Mesenchymal stem cell (in vitro differentiated cells and primary cell): ENCODE measurements around the gene SKAP1.

ENCODE experiments used
- DNase-seq: peaks from one replicate; pipeline ENCODE4 v3.0.0-alpha.2; 2013
- H2AFZ ChIP-seq: one replicate; pipeline ENCODE4 v1.6.1; 2013; ENCODE audit warnings: low read depth, mild to moderate bottlenecking, control low read depth, inconsistent platforms, low read length, moderate library complexity
- H2AK5ac ChIP-seq: 2 replicates; pipeline ENCODE4 v1.6.1; 2013; ENCODE audit warnings: low read length, moderate library complexity, mild to moderate bottlenecking, inconsistent platforms; ENCODE audit not compliant: severe bottlenecking
- H2BK120ac ChIP-seq: one replicate; pipeline ENCODE4 v1.6.1; 2013; ENCODE audit warnings: low read depth, mild to moderate bottlenecking, inconsistent platforms, low read length, moderate library complexity
- H2BK12ac ChIP-seq, 2 experiments: one replicate each; pipeline ENCODE4 v1.6.1; 2013; ENCODE audit warnings: inconsistent platforms in 2 of 2, low read length in 2 of 2, mild to moderate bottlenecking in 2 of 2, moderate library complexity in 2 of 2, control low read depth in 1 of 2
- H2BK15ac ChIP-seq: one replicate; pipeline ENCODE4 v1.6.1; 2013; ENCODE audit warnings: mild to moderate bottlenecking, low read depth, inconsistent platforms; ENCODE audit not compliant: poor library complexity, severe bottlenecking
- H2BK5ac ChIP-seq: 2 replicates; pipeline ENCODE4 v1.6.1; 2013; ENCODE audit warnings: low read depth, mild to moderate bottlenecking, low read length, control low read depth, inconsistent platforms; ENCODE audit not compliant: poor library complexity, severe bottlenecking
- H3K14ac ChIP-seq, 2 experiments: one replicate each; pipeline ENCODE4 v1.6.1; 2013; ENCODE audit warnings: inconsistent platforms in 2 of 2, low read length in 2 of 2, control low read depth in 1 of 2, mild to moderate bottlenecking in 1 of 2, moderate library complexity in 1 of 2
- H3K18ac ChIP-seq, 2 experiments: one replicate each; pipeline ENCODE4 v1.6.1; 2013; ENCODE audit warnings: inconsistent platforms in 2 of 2, low read length in 2 of 2, control low read depth in 1 of 2, low read depth in 1 of 2, mild to moderate bottlenecking in 1 of 2
- H3K23ac ChIP-seq, 2 experiments: one replicate each; pipeline ENCODE4 v1.6.1; 2013; ENCODE audit warnings: inconsistent platforms in 2 of 2, low read length in 2 of 2, mild to moderate bottlenecking in 2 of 2, moderate library complexity in 2 of 2, control low read depth in 1 of 2
- H3K27ac ChIP-seq: 2 replicates; pipeline ENCODE4 v1.5.1; 2013; ENCODE audit warnings: mild to moderate bottlenecking, moderate library complexity, low read length, control low read depth, inconsistent platforms; ENCODE audit not compliant: poor library complexity, severe bottlenecking
- H3K27me3 ChIP-seq, 2 experiments: 2 replicates each; pipeline versions ENCODE4 v1.6.1 to v1.7.0; 2013; ENCODE audit warnings: low read length in 2 of 2, mild to moderate bottlenecking in 2 of 2, moderate library complexity in 2 of 2, control low read depth in 1 of 2, inconsistent platforms in 1 of 2; ENCODE audit not compliant: control insufficient read depth in 1 of 2, insufficient read depth in 1 of 2
- H3K36me3 ChIP-seq, 2 experiments: 2 replicates each; pipeline versions ENCODE4 v1.6.1 to v1.7.0; 2013; ENCODE audit warnings: low read length in 2 of 2, control low read depth in 1 of 2, inconsistent platforms in 1 of 2, low read depth in 1 of 2, mild to moderate bottlenecking in 1 of 2; ENCODE audit not compliant: insufficient read depth in 2 of 2, control insufficient read depth in 1 of 2
- H3K4ac ChIP-seq, 2 experiments: one replicate each; pipeline ENCODE4 v1.6.1; 2013; ENCODE audit warnings: inconsistent platforms in 2 of 2, low read length in 2 of 2, mild to moderate bottlenecking in 2 of 2, moderate library complexity in 2 of 2, control low read depth in 1 of 2, low read depth in 1 of 2
- H3K4me1 ChIP-seq: 2 replicates; pipeline ENCODE4 v1.6.1; 2013; ENCODE audit warnings: low read depth, low read length, control low read depth; ENCODE audit not compliant: control insufficient read depth, insufficient read depth
- H3K4me2 ChIP-seq: 2 replicates; pipeline ENCODE4 v1.6.1; 2013; ENCODE audit warnings: low read length, mild to moderate bottlenecking, inconsistent platforms; ENCODE audit not compliant: poor library complexity, severe bottlenecking
- H3K4me3 ChIP-seq, 2 experiments: 2 replicates each; pipeline versions ENCODE4 v1.5.1 to v1.7.0; 2013; ENCODE audit warnings: low read length in 2 of 2, mild to moderate bottlenecking in 2 of 2, control low read depth in 1 of 2, low read depth in 1 of 2; ENCODE audit not compliant: insufficient read depth in 1 of 2
- H3K79me1 ChIP-seq: replicated peaks from 2 replicates; pipeline ENCODE4 v1.6.1; 2013; ENCODE audit warnings: mild to moderate bottlenecking, control low read depth, low read length, inconsistent platforms; ENCODE audit not compliant: poor library complexity, severe bottlenecking
- H3K9ac ChIP-seq: 2 replicates; pipeline ENCODE4 v1.7.0; 2013; ENCODE audit warnings: mild to moderate bottlenecking, low read length, moderate library complexity
- H3K9me3 ChIP-seq: 2 replicates; pipeline ENCODE4 v1.7.0; 2013; ENCODE audit warnings: mild to moderate bottlenecking, low read length; ENCODE audit not compliant: control insufficient read depth
- H4K8ac ChIP-seq: one replicate; pipeline ENCODE4 v1.6.1; 2013; ENCODE audit warnings: inconsistent platforms, mild to moderate bottlenecking, low read length, moderate library complexity
- H4K91ac ChIP-seq: one replicate; pipeline ENCODE4 v1.6.1; 2013; ENCODE audit warnings: mild to moderate bottlenecking, low read length, inconsistent platforms
- WGBS: methylation state at CpG from one replicate; pipeline ENCODE4 v1.1.7; 2013; ENCODE audit warnings: mixed read lengths; 5-methylcytosine and 5-hydroxymethylcytosine counted together

Gene SKAP1

GRCh38 chr17:48144976-48145798 is 284.8 kb downstream of the SKAP1 start:
- Histone ChIP-seq H2BK5ac (no peak overlapping the region), H3K9ac (no peak overlapping the region), H3K4me2 (no peak overlapping the region), H3K14ac (no peak overlapping the region), H3K79me1 (no peaks in the 10 kb centered on the region), H3K27ac (no peak overlapping the region), H2AFZ (no peak overlapping the region), H3K4ac (no peak overlapping the region), H4K91ac (no peak overlapping the region), H3K18ac (no peak overlapping the region), H3K23ac (no peak overlapping the region), H3K4me1 (no peaks in the 10 kb centered on the region), H3K4me3 (no peak overlapping the region), H2BK120ac (no peak overlapping the region), H3K36me3 (no peaks in the 10 kb centered on the region), H3K27me3 (peaks cover 57 to 93% of the 10 kb centered on the region in 2 experiments), H3K9me3 (no peaks in the 10 kb centered on the region), H2AK5ac (no peak overlapping the region), H4K8ac (no peak overlapping the region), H2BK15ac (no peak overlapping the region), H2BK12ac (no peak overlapping the region)
- 99% methylated on average over 3 of the region's 3 CpGs for WGBS
- no peak for DNase-seq

GRCh38 chr17:48144231-48144630 is 285.8 kb downstream of the SKAP1 start:
- Histone ChIP-seq H4K8ac (no peak overlapping the region), H3K4ac (no peak overlapping the region)
- WGBS, result 75% methylated on average over 4 of the region's 8 CpGs

GRCh38 chr17:48143629-48144028 is 286.4 kb downstream of the SKAP1 start:
- H3K4me1 ChIP-seq, result no peaks in the 10 kb centered on the region
- no peak overlapping the region for H4K91ac ChIP-seq
- H2BK120ac ChIP-seq, result no peak overlapping the region
- H3K23ac ChIP-seq, result no peak overlapping the region
- no peak overlapping the region for H3K4me3 ChIP-seq
- peaks cover 47 to 86% of the 10 kb centered on the region in 2 experiments for H3K27me3 ChIP-seq
- H2BK5ac ChIP-seq, result no peak overlapping the region
- no peaks in the 10 kb centered on the region for H3K79me1 ChIP-seq
- H3K27ac ChIP-seq, result no peak overlapping the region
- WGBS, result 36% methylated on average over 4 of the region's 6 CpGs
- H3K36me3 ChIP-seq, result no peaks in the 10 kb centered on the region
- H3K4me2 ChIP-seq, result no peak overlapping the region
- no peaks in the 10 kb centered on the region for H3K9me3 ChIP-seq
- H2AFZ ChIP-seq, result no peak overlapping the region
- no peak overlapping the region for H3K9ac ChIP-seq
- H3K18ac ChIP-seq, result no peak overlapping the region
- no peak overlapping the region for H2AK5ac ChIP-seq
- H2BK12ac ChIP-seq, result no peak overlapping the region
- H4K8ac ChIP-seq, result no peak overlapping the region
- DNase-seq, result no peak
- no peak overlapping the region for H2BK15ac ChIP-seq
- H3K4ac ChIP-seq, result no peak overlapping the region
- no peak overlapping the region for H3K14ac ChIP-seq

More at GRCh38 chr17:48144231-48144630, 285.8 kb downstream of the SKAP1 start:
- H4K91ac ChIP-seq, result no peak overlapping the region
- H2BK120ac ChIP-seq, result no peak overlapping the region
- no peak for DNase-seq
- no peak overlapping the region for H3K14ac ChIP-seq
- no peak overlapping the region for H2AFZ ChIP-seq
- H2BK12ac ChIP-seq, result no peak overlapping the region
- H3K79me1 ChIP-seq, result no peaks in the 10 kb centered on the region
- no peak overlapping the region for H3K27ac ChIP-seq
- no peaks in the 10 kb centered on the region for H3K36me3 ChIP-seq
- no peak overlapping the region for H3K23ac ChIP-seq
- H2BK15ac ChIP-seq, result no peak overlapping the region
- H2AK5ac ChIP-seq, result no peak overlapping the region
- H2BK5ac ChIP-seq, result no peak overlapping the region
- H3K27me3 ChIP-seq, result peaks cover 53 to 92% of the 10 kb centered on the region in 2 experiments
- no peaks in the 10 kb centered on the region for H3K9me3 ChIP-seq
- H3K4me2 ChIP-seq, result no peak overlapping the region
- H3K4me1 ChIP-seq, result no peaks in the 10 kb centered on the region
- H3K9ac ChIP-seq, result no peak overlapping the region
- no peak overlapping the region for H3K4me3 ChIP-seq
- H3K18ac ChIP-seq, result no peak overlapping the region

- Histone ChIP-seq H2BK15ac (no peak overlapping the region), H2BK120ac (no peak overlapping the region), H2AK5ac (no peak overlapping the region), H3K9me3 (no peaks in the 10 kb centered on the region), H3K27ac (no peak overlapping the region), H3K4me1 (no peaks in the 10 kb centered on the region), H3K79me1 (no peaks in the 10 kb centered on the region), H3K4ac (no peak overlapping the region), H3K9ac (no peak overlapping the region), H3K4me2 (no peak overlapping the region), H3K23ac (no peak overlapping the region), H3K36me3 (no peaks in the 10 kb centered on the region), H4K8ac (no peak overlapping the region), H2AFZ (no peak overlapping the region), H3K4me3 (no peak overlapping the region), H4K91ac (no peak overlapping the region), H3K14ac (no peak overlapping the region), H3K27me3 (peaks cover 36 to 53% of the 10 kb centered on the region in 2 experiments), H3K18ac (no peak overlapping the region), H2BK5ac (no peak overlapping the region), H2BK12ac (no peak overlapping the region)
- 32% methylated on average over 2 of the region's 2 CpGs for WGBS
- no peak for DNase-seq
Measured at GRCh38 chr17:48139944-48140343, 290.1 kb downstream of the SKAP1 start.
